Astrocyte of the cerebellum (primary cell): ENCODE measurements around the gene SEC61A1.

Experiments
- DNase-seq: peaks from one replicate; pipeline ENCODE4 v3.0.0-alpha.2; 2011; ENCODE audit warnings: low read depth
- H3K4me3 ChIP-seq: 2 replicates; pipeline ENCODE4 v1.5.1; 2011; ENCODE audit warnings: mild to moderate bottlenecking, low read depth, low read length, moderate library complexity
- CTCF ChIP-seq: IDR thresholded peaks from 2 replicates; pipeline ENCODE4 v1.5.1; 2012; ENCODE audit warnings: low read length, low read depth, moderate library complexity, mild to moderate bottlenecking; ENCODE audit errors: missing control alignments
- in situ Hi-C: cut with HindIII; loops from 2 replicates; pipeline ENCODE4 v1.10.0; 2017; ENCODE audit warnings: low sequenced_read_pairs

SEC61A1 gene

GRCh38 chr3:128040041-128040440, 12.2 kb upstream of the SEC61A1 start:
- no peak for DNase-seq
- TF ChIP-seq CTCF: no peak
- in situ Hi-C loops: no loop called here
- H3K4me3 ChIP-seq: no peak overlapping the region

- in situ Hi-C loops: no loop called here
- no peak for DNase-seq
Measured at GRCh38 chr3:128040660-128041059, 11.6 kb upstream of the SEC61A1 start.

GRCh38 chr3:128041344-128041743, 10.9 kb upstream of the SEC61A1 start:
- DNase-seq: no peak
- no peak for TF ChIP-seq CTCF
- no peak overlapping the region for H3K4me3 ChIP-seq
- in situ Hi-C loops: no loop called here

More at GRCh38 chr3:128040660-128041059, 11.6 kb upstream of the SEC61A1 start:
- no peak overlapping the region for H3K4me3 ChIP-seq
- TF ChIP-seq CTCF: no peak

GRCh38 chr3:128050597-128050996, 1.6 kb upstream of the SEC61A1 start:
- in situ Hi-C loops: no loop called here
- DNase-seq: no peak
- TF ChIP-seq CTCF: no peak
- H3K4me3 ChIP-seq: no peak overlapping the region

- in situ Hi-C loops: no loop called here
- peak overlapping the region; percentile 97 for H3K4me3 ChIP-seq
- no peak for DNase-seq
- TF ChIP-seq CTCF: no peak
Measured at GRCh38 chr3:128051459-128051836, 789 bp upstream of the SEC61A1 start.

GRCh38 chr3:128052595-128053351, 536 bp downstream of the SEC61A1 start:
- no peak for TF ChIP-seq CTCF
- in situ Hi-C loops: no loop called here
- no peak for DNase-seq
- peak overlapping the region; percentile 97 for H3K4me3 ChIP-seq
